KBM-7 (cell line): ENCODE results near the gene UQCRFS1.
"Not testable (repeated sequence)": the region's sequence is repeated elsewhere in the genome, so short reads cannot be mapped to it uniquely, and the experiment has no call there.

ENCODE experiments used
- DNase-seq: peaks from one replicate; pipeline ENCODE4 v3.0.0-alpha.2; 2015
- in situ Hi-C: fragments of 300-500 bp; cut with MboI; formaldehyde crosslinking; loops from 2 replicates; pipeline ENCODE4 v1.14.3; 2020; ENCODE audit warnings: low sequenced_read_pairs, low pct_unique_long_range_greater_than_20kb, mixed read lengths

The UQCRFS1 gene

DNA sequence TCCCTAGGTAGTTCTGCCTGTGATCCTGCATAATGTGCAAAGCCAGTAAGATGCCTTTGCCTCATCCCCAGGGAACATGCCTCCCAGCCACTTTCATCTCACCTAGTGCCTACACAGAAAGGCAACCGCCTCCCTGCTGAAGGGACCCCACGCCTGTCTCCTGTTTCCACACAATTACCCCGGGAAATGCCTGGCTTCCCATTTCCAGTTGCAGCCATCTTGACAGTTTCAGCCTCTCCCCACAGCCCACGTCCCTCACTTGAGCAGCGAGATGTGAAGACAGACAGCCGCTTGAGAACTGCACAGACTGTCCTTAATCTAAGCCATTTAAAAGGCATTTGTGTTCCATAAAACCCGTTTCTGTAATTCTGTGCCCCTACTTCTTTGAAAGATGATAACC is 4.7 kb upstream of the UQCRFS1 start:
- in situ Hi-C loops: loop anchor here (25.0 kb wide), 1 partner anchor 470 kb away; no protein-coding TSS in a partner anchor
- DNase-seq: no peak

DNA sequence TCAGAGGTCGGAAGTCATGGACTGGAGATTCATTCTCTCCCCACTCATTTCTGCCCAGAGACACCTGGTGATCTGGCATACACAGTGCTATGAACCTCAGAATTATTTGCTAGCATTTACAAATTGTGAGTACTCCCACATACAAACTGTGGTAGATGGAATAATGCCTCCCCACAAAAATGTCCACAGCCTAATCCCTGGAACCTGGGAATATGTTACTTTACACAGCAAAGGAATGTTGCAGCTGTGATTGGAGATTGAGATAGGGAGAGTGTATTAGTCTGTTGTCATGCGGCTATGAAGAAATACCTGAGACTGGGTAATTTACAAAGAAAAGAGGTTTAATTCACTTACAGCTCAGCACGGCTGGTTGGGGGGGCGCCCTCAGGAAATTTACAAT is 3.1 kb upstream of the UQCRFS1 start:
- no peak for DNase-seq
- in situ Hi-C loops: loop anchor here (25.0 kb wide), 1 partner anchor 471 kb away; no protein-coding TSS in a partner anchor

DNA sequence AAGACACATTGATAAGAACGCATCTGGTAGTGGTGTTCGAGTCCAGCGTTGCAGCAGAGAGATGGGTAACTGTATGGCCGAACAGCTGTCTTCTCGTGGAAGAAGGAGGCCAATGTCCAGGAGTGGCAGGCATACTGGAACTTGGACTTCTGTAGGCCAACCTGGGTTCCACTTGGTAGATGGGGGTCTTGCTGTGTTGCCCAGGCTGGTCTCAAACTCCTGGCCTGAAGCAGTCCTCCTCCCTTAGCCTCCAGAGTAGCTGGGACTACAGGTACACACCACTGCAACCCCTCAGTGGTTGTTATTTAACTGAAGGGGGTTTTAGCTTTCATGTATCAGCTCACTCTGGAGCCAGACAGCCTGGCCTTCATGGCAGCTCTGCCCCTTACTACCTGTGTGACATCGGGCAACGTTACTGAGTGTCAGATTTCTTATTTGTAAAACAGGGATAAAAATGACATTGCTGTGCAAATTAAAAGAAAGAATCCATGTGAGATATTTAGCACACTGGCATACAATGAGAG is 2.4 kb upstream of the UQCRFS1 start:
- in situ Hi-C loops: loop anchor here (25.0 kb wide), 1 partner anchor 472 kb away; no protein-coding TSS in a partner anchor
- no peak for DNase-seq

DNA sequence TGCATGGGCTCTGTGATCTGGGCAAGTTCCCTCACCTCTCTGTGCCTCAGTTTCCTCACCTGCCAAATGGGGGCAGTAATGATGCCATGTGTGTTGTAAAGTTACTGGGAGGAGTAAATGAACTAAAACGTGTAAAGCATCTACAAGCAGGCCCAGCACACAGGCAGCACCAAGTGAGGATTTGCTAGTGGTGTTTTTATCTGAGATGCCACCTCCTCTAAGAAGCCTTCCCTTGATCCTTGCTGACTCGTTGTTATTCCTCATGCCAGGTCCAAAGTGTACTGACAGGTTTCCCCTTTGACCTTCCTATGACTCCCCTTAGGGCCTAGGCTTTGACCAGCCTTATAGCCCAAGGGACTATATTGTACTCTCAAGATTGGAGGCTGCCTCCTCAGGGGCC is 1.5 kb upstream of the UQCRFS1 start:
- no peak for DNase-seq
- in situ Hi-C loops: loop anchor here (25.0 kb wide), 1 partner anchor 473 kb away; no protein-coding TSS in a partner anchor

DNA sequence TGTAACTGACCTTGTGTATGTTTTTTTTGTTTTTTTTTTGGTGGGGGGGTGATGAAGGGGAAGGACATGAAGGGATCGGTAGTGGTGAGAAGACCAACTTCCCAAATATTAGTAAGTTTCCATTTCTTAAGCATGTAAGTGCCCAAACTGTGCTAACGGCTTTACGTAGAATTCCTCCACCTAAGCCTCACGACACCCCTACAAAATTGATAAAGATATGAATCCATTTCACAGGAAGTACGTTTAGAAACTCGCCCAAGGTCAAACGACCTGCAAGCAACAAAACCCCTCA is 649 bp downstream of the UQCRFS1 start:
- in situ Hi-C loops: loop anchor here (25.0 kb wide), 1 partner anchor 475 kb away; no protein-coding TSS in a partner anchor
- DNase-seq: peak; percentile 35

DNA sequence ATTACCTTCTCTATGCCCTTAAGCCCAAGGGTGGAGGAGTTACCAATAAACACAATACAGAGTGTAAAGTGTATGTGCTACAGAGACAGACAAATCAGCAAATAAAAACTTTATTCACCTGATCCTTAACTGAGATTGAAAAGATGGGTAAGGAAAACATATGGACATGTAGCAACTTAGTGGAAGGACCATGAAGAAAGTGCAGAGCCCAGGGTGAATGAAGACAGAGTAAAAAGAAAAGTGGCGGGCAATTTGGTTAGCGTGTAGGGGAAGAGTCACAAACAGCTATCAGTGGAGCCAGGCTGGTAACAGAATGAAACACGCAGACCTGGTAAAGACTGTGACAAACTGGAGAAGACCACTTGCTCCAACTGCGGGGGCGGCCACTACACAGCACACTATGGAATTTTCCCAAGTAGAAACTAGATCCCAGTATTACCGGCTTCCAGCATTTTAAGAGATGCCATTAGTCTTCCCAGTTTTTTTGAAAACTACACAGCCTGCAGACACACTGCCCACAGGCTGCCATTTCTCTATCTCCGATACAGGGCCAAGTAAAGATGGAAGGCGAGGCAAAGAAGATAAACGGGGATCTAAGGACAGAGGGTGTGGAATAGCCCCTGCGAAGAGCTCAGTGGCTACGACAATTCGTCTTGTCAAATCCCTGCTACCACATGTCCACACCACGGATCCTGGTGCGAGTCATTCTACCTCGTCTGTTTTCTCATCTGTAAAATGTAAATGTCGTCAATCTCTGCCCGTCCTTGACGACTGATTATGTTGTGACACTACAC is 1.2 kb downstream of the UQCRFS1 start:
- DNase-seq: no peak
- in situ Hi-C loops: loop anchor here (25.0 kb wide), 1 partner anchor 476 kb away; no protein-coding TSS in a partner anchor

DNA sequence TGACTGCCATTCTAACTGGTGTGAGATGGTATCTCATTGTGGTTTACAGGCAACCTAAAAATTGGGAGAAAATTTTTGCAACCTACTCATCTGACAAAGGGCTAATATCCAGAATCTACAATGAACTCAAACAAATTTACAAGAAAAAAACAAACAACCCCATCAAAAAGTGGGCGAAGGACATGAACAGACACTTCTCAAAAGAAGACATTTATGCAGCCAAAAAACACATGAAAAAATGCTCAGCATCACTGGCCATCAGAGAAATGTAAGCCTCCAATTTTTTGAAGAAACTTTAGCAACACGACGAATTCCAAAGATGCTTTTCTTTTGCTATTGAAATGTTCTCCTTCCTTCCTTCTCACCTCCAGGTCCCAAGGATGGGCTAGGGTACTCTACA is 1.9 kb downstream of the UQCRFS1 start:
- in situ Hi-C loops: loop anchor here (25.0 kb wide), 1 partner anchor 476 kb away; no protein-coding TSS in a partner anchor
- not testable (repeated sequence) for DNase-seq

DNA sequence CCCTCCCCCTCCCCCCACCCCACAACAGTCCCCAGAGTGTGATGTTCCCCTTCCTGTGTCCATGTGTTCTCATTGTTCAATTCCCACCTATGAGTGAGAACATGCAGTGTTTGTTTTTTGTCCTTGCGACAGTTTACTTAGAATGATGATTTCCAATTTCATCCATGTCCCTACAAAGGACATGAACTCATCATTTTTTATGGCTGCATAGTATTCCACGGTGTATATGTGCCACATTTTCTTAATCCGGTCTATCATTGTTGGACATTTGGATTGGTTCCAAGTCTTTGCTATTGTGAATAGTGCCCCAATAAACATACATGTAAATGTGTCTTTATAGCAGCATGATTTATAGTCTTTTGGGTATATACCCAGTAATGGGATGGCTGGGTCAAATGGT is 2.4 kb downstream of the UQCRFS1 start:
- DNase-seq: not testable (repeated sequence)
- in situ Hi-C loops: loop anchor here (25.0 kb wide), 1 partner anchor 477 kb away; no protein-coding TSS in a partner anchor

DNA sequence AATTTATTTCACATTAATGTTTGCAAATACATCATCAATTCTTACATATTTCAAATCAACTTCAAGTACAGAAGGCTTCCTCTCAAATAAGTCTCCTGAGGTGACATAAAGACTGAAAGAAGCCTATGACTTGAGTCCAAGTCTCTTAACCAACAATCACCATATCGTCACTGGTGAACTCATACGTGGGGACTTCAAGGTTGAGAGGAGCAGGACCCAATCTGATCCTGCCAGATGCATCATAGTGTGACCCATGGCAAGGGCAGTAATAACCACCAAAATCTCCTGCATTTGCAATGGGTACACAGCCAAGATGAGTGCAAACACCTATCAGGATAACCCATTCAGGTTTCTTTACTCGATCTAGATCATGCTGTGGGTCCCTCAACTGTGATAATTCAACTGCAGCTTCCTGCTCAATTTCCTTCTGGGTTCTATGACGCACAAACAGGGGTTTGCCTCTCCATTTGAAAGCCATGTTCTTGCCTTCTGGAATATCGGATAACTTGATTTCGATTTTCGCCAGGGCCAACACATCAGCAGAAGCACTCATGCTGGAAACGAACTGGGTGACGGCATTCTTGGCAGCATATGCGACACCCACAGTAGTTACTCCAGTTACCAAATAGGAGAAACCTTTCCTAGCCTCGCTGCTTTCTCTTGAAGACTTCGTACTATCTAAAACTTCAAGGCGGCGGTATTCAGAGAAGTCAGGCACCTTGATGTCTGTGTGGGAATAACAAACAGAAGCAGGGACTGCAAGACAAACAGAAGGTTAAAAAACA is 5.4 kb downstream of the UQCRFS1 start:
- DNase-seq: not testable (repeated sequence)
- in situ Hi-C loops: loop anchor here (25.0 kb wide), 1 partner anchor 480 kb away; no protein-coding TSS in a partner anchor

DNA sequence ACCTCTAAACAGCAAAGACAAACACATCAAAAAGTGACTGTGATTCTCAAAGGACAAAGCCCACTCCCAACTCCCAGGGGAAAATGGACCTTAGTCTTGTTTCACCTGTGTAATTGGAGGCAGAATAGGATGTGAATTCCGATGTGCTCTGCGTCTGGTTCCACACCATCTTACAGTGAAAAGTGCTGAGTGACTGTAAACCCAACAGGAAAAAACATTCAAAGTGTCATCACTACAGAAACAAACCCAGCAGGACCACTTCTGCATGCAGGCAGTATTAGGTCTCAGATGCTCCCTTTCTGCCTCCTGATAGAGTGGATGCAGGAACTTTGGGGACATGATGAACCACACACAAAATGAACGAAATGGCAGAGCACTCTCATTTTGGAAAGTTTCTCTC is 6.5 kb downstream of the UQCRFS1 start:
- in situ Hi-C loops: loop anchor here (25.0 kb wide), 1 partner anchor 481 kb away; no protein-coding TSS in a partner anchor
- DNase-seq: no peak

DNA sequence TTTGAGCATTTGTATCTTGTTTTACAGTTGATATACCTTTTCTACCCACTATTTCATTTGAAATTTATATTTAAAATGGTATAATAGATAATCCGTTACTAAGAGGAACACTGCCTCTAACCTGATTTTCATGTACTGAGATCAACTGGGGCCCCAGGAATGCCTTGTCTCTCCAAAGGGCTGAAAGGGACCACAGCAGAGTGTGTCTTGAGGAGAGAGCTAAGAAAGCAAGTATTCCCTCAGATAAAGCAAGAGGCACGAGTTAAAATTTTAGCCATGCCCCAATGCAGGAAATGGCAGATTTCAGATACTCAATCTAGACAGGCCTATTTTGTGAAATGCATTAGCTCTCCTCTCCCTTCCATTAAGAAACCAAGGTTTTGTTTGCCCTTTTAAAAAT is 10.7 kb downstream of the UQCRFS1 start:
- in situ Hi-C loops: loop anchor here (25.0 kb wide), 1 partner anchor 485 kb away; no protein-coding TSS in a partner anchor

DNA sequence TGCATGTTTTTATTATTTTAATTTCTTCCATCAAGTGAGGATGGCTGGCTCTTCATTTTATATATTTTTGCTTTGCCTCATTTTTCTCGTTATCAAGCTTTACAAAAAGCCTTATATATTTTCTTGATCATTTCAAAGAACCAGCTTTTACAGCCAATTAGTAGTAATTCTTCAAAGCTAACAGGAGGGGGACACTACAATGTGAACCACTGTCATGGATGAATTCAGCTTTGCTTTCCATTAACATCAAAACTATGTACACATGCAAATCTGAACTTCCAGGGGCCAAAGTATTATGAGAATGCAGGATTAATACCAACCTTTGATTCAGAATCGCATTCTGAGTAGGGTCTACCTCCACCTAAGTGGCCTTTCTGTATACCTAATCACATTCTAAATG is 11.1 kb downstream of the UQCRFS1 start:
- no peak for DNase-seq
- in situ Hi-C loops: loop anchor here (25.0 kb wide), 1 partner anchor 485 kb away; no protein-coding TSS in a partner anchor

More for the DNA sequence above, 10.7 kb downstream of the UQCRFS1 start:
- DNase-seq: no peak

DNA sequence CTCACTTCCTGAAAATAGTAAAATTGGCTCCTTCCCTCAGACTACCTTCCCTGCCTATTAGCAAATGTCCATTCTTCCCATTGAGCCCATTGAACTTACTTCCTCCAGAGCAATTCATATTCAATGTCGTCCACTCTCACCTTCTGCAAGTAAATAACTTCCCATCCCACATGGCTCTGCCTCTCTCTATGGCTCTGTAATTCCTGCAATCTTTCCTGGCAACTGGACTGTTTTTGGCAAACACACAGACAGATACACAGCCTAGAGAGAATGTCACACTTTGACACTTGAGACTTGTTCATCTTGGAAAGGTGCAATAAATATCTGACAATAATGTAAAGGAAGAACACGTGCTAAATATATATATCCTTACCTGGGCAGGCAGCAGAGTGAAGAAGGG is 18.3 kb downstream of the UQCRFS1 start:
- in situ Hi-C loops: no loop called here
- DNase-seq: no peak

DNA sequence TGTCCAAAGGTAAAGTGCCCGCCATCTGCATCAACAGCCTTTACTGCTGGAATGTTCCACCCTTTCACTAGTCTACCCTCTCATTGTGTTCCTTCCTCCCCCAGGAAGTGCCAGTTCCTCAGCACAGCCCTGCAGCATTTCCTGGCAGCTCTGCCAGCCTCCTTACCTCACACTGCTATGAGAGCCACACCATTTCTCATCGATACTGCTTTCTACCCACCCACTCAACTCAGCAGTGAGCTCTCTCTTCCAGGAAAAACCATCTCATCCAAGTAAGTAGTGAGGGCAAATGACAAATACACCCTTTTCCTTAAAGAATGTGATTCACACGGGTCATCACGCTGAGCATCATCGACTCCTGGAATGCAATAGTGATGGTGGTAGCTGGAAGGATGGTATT is 19.8 kb downstream of the UQCRFS1 start:
- no peak for DNase-seq
- in situ Hi-C loops: no loop called here

DNA sequence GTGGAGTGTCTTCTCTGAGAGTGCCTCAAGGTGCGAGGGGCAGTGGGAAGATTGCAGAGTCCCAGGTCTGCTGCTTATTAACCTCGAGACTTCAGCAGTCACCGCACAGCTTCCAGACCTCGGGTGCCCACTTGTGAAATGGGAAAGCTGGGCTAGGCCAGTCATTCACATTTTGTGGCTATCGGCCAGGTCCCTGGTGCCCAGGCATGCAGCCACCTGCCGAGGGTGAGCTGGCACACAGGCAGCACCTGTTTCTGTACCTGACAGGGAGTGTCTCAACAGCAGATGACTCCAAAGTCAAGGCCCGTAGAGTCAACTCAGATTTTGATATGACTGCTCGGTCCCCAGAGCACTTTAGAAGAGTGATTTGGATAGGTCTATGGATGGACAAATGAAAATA is 21.9 kb downstream of the UQCRFS1 start:
- in situ Hi-C loops: no loop called here
- no peak for DNase-seq

DNA sequence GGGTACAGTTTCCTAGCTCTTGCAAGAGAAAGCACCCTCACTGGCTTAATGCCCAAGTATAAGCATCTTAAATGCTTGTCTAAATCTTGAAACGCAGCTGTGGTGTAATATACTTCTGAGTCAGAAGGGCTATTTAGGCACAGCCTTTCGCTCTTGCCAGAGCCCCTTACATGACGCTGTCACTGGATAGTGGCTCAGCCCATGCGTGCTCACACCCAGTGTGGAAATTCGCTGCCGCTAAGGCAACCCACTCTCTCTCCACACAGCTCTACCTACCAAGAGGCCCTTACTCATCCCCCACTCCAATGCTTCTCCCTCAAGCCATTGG is 24.0 kb downstream of the UQCRFS1 start:
- DNase-seq: no peak
- in situ Hi-C loops: no loop called here

DNA sequence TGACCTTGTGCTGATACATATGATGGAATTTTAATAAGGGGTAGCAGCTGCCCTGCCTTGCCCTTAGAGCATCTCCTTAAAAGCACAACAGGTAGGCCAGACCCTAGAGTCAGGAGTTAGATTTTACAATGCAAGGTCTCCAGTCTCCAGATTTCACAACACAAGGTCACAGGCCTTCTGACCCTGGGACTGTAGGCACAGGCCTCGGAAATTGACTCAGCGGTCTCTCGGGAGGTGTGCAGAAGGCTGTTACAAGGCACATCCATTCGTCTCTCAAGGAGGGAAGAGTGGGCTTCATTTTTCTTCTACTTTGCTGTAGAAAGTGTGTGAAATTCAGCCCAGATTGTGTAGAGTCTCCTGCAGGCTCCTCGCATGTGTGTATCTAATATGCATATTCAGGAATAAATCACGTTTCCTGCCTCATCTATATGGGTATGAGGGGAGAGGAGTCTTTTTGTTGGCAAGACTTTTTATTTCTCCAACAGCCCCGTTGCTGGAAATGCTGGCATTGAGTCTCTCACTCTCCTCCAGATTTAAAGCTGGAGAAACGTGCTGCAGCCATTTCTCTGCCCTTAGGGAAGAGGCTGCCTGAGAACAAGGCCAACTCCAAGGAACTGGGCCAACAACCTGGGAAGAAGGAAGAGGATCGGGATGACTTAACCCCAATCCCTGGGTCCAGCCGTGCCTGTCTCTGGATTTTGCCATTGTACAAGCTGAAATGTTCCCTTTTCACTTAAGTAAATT is 24.5 kb downstream of the UQCRFS1 start:
- DNase-seq: no peak
- in situ Hi-C loops: no loop called here

DNA sequence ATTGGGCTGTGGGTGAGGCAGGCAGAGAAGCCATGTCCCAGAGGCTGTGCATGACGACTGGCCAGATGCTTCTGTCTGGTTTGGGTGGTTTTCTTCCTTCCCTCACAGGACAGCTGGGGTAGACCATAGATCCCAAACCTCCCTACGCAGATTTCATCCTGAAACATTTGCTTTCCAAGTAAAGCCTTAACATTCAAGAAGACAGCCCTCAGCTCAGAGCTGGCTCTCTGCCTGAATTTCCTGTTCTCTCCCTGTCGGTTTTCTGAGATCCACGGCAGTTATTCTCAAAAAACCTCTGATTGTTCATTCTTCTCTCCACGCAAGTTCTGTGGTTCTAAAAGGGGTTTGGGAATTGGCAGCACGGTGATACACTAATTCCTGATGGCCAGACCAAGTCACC is 25.3 kb downstream of the UQCRFS1 start:
- no peak for DNase-seq
- in situ Hi-C loops: no loop called here

DNA sequence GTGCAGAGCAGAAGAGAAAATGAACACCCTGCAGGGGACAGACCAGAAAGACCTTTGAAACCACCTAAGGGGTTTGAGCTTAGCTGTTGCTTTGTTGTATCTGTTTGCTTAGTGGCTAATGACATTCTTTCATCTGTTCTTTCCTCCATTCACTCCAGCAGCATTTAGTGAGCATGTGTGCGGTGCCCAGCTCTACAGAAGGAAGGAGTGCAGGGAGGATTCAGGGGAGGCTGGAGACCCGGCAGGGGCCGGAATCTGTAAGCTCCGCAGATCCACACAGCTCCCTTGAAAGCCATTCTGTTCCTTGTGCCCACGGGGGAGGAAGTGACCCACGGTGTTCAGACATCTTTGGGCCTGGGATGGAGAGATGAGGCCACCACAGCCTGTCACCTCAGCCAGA is 27.5 kb downstream of the UQCRFS1 start:
- in situ Hi-C loops: no loop called here
- DNase-seq: no peak
